ENCODE data around the gene YPEL1.
"Not testable (repeated sequence)": the region's sequence is repeated elsewhere in the genome, so short reads cannot be mapped to it uniquely, and the experiment has no call there.

YPEL1 gene

DNA sequence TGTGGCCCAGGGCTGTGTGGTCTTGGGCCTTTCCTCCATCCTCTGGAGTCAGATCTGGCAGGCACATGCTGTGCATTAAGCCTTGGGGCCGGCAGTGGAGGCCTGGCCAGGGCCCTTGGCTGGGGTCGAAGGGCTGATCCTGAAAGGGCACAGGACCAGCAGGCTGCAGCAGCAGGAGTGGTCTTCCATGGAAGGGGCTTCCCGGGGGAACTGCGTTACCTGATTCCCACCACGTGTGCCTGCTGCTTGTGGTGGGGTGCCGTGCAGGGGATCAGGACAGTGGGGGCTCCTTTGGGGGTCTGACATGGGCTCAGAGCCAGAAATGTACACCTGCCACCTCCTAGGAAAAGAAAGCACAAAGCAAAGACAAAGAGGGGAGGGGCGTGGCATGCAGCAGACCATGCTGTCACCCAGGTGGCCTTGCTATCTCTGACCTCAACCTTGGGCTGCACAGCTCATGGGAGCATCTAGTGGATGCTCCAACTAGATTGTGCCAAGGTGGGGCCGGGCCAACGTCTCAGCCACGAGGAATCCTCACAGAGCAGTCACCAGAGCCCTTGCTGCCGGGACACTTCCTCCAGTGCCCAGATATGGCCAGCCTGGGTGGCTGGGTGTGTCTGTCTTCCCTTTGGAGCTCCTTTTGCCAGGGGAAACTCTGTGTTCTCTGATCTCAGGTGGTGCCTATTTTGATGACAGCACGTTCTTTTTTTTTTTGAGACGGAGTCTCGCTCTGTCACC, 17.9 kb upstream of the YPEL1 start:
- DNase-seq, result no peak

DNA sequence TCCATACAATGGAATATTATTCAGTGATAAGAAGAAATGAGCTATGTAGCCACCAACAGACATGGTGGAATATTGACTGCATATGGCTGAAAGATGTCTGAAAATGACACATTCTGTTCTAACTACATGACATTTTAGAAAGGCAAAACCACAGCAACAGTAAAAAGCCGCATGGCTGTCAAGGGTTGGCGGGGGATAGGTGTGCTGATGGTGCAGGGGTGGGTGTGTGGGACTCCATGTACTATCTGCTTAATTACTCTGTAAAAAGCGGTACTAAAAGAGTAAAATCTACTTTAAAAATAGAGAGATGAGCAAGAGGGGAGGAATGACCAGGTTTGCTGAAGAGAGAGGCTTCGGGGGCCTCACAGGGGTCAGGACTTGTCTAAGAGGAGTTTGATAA, 16.7 kb upstream of the YPEL1 start:
- no peak for DNase-seq

DNA sequence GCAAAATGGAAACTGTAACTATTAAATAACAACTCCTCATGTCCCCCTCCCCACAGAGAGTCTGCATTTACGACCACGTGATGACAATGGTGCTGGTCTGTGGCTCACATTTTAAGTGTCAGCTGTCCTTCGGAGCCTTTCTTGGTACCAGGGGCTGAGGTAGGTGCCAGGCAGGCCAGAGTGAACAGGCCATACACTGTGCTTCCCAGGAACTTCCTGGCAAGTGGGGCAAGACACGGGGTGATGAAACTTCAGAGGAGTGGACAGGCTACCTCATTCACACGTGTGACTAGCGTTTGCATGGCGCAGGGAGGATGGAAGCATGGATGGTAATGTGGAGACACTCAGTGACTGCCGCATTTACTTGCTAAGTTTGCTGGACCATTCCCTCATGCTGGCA, 10.4 kb upstream of the YPEL1 start:
- DNase-seq, result no peak

DNA sequence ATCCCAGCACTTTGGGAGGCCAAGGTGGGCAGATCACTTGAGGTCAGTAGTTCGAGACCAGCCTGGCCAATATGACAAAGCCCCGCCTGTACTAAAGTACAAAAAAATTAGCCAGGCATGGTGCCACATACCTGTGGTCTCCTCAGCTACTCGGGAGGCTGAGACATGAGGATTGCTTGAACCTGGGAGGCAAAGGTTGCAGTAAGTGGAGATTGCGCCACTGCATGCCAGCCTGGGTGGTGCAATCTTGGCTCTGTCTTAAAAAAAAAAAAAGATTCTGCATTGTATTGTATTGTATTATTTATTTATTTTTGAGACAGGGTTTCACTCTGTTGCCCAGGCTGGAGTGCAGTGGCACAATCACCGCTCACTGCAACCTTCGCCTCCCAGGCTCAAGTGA, 9.3 kb upstream of the YPEL1 start:
- not testable (repeated sequence) for DNase-seq

DNA sequence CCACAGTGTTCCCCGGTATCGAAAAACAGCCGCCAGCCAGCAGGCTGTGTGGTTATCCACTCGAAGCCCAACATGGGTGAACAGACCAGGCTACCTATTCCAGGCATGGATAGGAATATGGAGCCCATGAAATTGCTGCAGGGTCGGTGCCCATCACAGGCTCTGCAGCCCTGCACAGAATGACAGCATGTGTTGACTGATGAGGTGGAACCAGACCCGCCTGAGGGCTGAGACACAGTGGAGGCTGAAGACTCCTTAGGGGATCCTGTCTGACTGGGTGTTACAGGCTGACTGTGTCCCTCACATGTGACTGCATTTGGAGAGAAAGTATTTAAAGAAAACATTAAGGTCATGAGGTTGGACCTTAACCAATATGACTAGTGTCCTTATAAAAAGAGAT, 6.2 kb upstream of the YPEL1 start:
- no peak for DNase-seq

DNA sequence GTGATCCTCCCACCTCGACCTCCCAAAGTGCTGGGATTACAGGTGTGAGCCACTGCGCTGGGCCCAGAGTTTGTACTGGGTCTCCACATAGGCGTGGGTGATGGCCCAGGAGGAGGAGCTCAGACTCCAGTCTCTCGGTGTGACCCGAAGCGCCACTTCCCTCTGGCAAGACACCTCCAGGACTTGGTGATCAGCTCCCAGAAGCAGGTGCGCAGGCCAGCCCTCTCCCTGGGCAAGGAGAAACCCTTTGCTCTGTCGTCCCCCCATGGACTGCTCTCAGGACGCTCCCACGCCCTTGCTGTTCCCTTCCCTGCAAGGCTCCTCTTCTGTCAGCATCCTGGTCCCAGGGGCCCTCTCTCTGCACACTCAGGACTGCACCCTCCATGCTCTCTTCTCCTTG, 5.5 kb upstream of the YPEL1 start:
- DNase-seq, result no peak

DNA sequence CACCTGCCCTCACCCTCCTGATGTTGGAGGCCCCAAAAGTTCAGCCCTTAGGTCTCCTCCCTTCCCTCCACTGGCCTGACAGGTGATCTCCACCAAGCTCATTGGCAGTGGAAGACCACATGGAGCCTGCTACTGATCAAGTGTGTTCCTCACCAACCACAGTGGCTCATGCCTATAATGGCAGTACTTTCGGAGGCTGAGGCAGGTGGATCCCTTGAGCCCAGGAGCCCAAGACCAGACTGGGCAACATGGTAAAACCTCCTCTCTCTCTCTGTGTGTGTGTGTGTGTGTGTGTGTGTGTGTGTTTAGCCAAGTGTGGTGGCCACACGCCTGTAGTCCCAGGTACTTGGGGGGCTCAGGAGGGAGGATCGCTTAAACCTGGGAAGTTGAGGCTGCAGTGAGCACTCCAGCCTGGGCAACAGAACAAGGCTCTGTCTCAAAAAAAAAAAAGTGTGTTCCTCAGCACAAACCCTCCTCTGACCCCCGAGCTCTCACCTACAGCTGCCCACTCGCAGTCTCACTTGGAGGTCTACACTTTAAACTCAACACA, 4.3 kb upstream of the YPEL1 start:
- DNase-seq, result no peak

DNA sequence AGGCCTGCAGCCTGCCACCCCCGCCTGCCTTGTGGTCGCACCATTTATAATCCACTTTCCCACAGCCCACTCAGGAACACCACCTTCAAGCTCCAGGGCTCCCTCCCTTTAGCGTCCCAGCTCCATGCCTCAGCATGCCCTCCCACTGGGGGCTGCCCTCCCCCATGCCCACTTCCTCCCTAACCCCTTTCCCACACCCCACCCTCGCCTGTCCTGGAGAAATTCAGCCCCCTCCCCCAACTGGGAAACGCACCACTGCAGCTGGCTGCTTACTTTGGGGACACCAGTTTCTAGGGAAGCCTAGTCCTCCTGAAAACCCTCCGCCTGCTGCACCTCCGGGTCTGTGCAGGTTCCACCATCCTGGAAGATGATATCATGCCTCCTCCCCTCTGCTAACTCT, 3.4 kb upstream of the YPEL1 start:
- DNase-seq, result no peak

DNA sequence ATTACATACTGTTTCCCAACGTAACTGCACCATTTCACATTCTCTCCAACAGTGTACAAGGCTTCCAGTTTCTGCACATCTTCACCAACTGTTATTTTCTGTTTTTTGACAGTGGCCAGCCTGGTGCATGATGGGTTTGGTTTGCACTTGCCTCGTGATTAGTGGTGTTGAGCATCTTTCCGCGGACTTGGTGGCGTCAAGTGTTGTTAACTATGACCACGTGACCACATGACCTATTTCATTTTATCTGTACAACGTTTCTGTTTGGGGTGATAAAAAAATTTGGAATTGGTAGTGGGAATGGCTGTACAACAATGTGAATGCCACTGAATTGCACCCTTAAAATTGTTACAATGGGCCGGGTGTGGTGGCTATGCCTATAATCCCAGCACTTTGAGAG, 2.5 kb upstream of the YPEL1 start:
- no peak for DNase-seq

DNA sequence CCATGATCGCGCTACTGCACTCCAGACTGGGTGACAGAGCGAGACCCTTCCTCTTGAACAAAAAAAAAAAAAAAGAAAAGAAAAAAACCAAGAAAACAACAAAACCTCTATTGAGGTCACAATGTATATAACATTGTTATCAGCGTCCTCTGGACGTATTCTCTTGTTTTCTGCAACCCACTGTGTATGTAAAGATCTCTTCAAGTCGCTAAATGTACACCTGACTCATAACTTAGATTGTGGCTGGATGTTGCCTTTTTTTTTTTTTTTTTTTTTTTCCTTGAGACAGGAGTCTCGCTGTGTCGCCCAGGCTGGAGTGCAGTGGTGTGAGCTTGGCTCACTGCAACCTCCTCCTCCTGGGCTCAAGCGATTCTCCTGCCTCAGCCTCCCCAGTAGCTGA, 1.4 kb upstream of the YPEL1 start:
- DNase-seq, result no peak

DNA sequence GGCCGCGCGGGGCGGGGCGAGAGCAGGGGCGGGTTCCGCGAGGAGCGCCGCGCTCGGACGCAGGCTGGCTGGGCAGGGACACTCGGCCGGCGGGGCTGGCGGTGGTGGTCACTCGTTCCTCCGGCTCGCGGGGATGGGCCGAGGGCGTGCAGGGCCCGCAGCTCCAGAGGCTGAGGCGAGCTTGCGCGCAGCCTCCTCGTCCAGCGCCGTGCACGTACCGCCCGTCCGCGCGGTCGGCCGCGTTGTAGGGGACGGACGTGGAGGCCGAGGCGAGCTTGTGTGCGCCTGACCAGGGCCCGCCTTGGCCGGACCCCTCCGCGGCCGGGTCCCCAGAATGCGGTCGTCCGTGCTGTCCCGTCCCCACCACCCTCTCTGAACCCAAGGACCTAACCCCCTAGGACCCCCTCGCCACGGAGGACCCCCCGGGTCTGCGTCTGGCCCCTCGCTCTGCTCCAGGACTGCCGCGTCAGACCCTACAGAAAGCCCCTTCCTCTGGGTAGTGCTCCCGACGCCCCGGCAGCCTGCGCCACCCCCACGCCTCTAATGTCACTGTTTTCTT, 569 bp upstream of the YPEL1 start:
- no peak for DNase-seq

DNA sequence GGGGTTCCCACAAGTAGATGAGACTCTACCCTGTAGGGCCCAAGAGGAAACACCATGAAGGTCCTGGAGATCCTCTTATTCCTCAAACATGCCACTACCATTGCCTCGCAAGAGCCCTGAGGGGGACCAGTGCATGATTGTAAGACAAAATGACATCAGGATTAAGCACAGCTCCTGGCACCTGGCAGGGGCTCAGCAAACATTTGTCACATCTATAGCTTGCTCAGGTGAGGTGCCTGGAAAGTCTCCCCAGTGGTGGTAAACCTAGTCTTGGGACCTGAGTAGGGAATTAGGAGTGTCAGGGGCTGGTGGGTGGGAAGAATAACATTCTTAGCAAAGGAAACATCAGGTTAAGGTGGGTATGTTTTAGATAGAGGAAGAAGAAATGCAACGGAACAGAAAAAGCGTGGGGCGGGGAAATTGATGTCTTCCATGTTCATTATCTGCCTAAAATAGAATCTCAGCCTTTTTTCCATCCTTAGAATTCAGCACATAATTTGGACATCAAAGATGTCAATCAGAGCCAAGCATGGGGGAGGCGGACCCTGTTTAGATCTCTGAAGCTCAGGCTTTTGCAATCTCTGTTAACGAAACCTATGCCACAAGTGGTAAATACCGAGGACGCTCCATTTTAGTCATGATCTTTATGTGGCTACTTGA, 924 bp downstream of the YPEL1 start:
- DNase-seq, result no peak

DNA sequence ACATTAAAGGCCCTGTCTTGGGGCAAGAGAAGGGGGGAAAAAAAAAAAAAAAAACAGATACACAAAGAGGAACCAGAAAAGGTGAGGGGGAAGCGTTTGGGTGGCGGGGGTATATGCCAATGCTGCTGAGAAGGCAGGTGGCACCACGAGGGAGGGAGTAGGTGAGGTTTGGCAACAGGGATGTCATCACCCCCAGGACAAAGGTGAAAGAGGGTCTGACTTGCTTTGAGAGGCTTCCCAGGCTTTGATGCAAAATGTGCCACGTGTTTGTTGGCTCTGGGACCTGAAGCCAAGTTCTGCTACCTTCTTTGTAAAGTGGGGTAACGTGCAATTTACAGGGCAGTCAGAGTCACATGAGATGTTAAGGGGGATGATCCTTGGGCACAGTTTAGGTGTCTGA, 4.1 kb downstream of the YPEL1 start:
- DNase-seq, result no peak

DNA sequence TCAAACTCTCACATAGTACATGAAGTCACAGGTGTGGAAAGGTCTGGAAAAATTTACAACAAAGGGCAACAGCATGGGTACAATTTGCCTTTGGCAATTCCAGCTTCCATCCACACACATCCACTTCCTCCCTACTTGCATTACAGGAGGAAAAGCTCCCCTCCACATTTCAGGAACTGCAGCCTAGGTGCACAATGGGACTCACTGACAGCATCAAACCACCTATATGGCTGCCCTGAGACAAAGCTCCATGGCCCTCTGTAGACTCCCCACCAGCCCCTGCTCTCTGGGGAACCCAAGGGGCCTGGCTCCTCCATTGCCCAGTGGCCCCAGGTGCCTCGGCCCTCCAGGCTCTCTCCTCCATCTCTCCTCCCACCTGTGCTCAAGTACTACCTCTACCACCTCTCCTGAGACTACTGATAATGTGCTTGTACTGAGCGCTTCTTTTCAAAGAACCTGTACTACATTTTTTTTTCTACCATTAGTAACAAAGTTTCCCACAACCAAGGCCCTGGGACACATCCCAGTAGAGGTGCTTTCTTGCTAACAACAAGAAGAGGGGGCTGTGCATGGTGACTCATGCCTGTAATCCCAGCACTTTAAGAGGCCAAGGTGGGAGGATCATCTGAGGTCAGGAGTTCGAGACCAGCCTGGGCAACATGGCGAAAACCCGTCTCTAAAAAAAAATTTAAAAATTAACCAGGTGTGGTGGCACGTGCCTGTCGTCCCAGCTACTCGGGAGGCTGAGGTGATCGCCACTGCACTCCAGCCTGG, 4.9 kb downstream of the YPEL1 start:
- DNase-seq, result no peak

DNA sequence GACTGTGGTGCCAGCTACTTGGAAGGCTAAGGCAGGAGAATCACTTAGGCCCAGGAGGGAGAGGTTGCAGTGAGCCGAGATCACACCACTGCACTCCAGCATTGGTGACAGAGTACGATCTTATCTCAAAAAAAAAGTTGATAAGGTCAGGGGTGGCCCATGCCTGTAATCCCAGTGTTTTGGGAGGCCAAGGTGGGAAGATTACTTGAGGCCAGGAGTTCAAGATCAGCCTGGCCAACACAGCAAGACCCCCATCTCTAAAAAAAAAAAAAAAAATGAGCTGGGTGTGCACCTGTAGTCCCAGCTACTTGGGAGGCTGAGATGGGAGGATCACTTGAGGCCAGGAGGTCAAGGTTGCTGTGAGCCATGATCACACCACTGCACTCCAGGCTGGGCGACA, 6.4 kb downstream of the YPEL1 start:
- not testable (repeated sequence) for DNase-seq

DNA sequence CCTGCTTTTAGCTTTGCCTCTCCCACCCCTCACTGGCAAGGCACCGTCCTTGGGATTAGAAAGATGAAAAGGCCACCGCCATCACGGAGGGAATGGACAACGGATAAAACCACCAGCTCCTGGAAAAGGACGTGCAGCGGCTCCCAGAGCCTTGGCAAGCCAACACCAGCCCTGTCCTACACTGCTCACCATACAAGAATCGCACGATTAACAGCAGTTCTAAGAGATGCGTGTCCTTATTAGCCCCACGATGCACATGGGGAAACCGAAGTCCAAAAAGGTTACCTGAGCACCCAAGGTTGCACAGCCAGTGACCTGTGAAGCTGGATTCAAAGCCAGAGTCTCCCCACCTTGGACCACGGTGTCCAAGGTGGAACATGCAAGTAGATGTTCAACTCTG, 7.3 kb downstream of the YPEL1 start:
- DNase-seq, result no peak

DNA sequence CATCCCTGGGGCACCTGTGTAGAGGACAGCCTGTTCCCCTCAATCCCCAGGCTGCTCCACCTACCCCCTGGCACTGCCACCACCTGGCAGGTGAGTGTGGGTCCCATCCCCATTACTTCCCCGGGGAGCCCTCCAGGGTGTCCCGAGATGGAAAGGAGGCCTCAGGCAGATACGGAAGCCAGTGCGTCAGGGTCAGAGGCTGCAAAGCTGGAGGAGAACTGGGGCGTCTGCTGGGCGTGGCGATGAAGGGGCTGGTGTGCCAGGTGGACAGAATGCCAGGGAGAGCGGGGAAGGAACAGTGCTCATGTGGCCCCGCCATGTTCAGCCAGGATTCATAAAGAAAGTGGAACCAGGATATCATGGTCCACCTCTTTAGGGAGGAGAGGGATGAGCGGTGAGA, 7.8 kb downstream of the YPEL1 start:
- DNase-seq, result no peak

DNA sequence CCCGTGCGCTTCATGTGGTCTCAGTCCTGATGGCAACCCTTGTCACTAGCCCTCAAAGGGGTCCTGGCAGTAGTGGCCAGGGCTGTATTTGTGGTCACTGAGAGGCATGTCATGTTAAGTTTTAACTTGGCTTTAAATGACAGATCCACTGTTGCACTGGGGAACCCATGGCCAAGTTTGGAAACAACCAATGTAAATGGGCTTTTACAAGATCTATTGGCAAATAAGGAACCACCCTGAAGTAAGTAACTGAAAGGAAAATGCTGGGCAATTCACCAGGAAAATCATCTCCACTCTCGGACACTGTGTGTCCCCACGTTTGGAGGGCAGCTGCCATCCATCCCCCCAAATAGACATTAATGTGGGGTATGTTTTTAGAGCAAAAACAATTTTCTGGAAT, 8.4 kb downstream of the YPEL1 start:
- no peak for DNase-seq

DNA sequence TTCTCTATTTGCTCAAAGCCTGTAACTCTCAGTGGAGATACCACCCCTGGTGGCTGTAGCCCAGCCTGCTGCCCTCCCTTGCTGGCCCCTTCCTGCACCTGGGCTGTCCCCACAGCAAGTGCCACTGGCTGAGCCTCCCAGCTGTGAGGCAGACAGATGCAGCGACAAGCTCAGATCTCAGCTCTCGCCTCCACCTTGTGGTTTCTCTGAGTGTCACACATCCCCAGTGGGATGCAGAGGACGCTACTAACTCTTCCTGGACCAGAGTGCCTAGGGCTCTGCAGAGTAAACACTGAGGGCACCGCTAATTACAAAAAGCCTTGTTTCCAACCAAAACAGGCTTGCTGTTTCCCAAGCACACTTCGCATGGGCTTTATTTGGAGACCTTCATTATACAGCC, 8.9 kb downstream of the YPEL1 start:
- DNase-seq, result no peak

DNA sequence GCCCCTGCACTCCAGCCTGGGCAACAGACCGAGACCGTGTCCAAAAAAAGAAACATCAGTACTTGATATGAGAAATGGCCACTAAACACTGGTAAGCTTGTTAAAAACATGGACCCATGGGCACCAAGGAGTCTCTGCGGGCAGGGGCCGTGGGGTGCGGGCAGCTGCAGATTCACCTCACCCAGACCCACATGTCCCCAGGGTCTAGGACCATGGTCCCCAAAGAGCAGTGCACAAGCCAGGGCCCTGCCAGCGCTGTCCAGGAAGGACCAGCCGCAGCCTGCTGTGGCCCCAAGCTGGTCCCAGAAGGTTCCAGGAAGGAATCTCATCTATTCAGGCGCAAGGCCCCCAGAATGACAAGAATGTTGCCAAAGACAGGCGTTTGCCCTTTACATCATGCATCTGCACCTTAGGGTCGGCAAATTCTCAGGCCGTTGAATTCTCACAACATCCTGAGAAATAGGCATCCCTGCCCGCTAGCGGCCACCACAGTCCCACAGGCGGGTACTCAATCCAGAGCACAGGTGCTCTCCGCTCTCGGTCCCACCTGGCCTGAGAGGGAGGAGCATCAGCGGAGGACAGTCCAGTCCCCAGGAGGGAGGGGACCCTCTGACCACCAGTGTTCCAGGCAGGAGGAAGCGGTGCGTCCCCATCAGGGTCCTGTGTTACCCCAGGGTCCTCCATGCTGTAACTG, 9.5 kb downstream of the YPEL1 start:
- no peak for DNase-seq

DNA sequence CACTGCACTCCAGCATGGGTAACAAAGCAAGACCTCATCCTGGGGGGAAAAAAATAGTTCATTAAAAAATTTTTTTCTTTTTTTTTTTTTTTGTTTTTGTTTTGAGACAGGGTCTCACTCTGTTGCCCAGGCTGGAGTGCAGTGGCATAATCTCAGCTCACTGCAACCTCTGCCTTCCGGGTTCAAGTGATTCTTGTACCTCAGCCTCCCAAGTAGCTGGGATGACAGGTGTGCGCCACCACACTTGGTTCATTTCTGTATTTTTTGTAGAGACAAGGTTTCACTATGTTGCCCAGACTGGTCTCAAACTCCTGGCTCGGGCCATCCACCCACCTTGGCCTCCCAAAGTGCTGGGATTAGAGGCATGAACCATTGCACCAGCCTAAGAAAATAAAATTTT, 11.1 kb downstream of the YPEL1 start:
- DNase-seq, result not testable (repeated sequence)

DNA sequence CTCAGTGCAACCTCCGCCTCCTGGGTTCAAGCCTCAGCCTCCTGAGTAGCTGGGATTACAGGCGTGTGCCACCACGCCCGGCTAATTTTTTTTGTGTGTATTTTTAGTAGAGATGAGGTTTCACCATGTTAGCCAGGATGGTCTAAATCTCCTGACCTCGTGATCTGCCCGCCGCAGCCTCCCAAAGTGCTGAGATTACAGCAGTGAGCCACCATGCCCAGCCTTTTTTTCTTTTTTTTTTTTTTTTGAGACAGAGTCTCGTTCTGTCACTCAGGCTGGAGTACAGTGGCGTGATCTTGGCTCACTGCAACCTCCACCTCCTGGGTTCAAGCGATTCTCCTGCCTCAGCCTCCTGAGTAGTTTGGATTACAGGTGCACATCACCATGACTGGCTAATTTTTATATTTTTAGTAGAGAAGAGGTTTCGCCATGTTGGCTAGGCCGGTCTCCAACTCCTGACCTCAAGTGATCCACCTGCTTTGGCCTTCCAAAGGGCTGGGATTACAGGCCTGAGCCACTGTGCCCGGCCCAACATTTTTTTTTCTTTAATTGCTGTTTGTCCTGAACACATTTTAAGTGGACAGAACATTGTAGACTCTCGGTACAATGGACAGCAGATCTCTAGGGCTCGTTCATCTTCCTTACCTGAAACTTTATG, 14.3 kb downstream of the YPEL1 start:
- DNase-seq, result not testable (repeated sequence)

Data from midbrain (tissue), 1 donor.